ENCODE results near the gene RANBP3L. TPM values are rescaled to one million over a fixed set of nuclear protein-coding genes. Genes with fewer than 3 reads are reported as not detected.

The RANBP3L gene
- total and polyA plus RNA-seq, 9 of the 15 experiments (the other 6 are each of a cell fraction or from before 2014, with no cell fraction given) = 0.01 to 0.06 TPM; not detected in 7

- TF ChIP-seq RFX1 (IDR thresholded peaks at IDR 0.05) = no peak
- no peak for TF ChIP-seq NCOA6 (IDR thresholded peaks at IDR 0.05)
- TF ChIP-seq HSF4 (CRISPR knock-in tag; IDR thresholded peaks at IDR 0.05; ENCODE audit: borderline replicate concordance) = no peak
- peak; percentile 66 for TF ChIP-seq MAFK (IDR thresholded peaks at IDR 0.05; ENCODE audit: low read length)
- TF ChIP-seq, protein P1, sequence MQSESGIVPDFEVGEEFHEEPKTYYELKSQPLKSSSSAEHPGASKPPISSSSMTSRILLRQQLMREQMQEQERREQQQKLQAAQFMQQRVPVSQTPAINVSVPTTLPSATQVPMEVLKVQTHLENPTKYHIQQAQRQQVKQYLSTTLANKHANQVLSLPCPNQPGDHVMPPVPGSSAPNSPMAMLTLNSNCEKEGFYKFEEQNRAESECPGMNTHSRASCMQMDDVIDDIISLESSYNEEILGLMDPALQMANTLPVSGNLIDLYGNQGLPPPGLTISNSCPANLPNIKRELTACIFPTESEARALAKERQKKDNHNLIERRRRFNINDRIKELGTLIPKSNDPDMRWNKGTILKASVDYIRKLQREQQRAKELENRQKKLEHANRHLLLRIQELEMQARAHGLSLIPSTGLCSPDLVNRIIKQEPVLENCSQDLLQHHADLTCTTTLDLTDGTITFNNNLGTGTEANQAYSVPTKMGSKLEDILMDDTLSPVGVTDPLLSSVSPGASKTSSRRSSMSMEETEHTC (IDR thresholded peaks at IDR 0.05) = no peak
- no peak for TF ChIP-seq KLF6 (CRISPR knock-in tag; IDR thresholded peaks at IDR 0.05; ENCODE audit: borderline replicate concordance)
- TF ChIP-seq MAZ (CRISPR knock-in tag; conservative IDR thresholded peaks at IDR 0.05 in 1 of 2, IDR thresholded peaks at IDR 0.05 in 1 of 2) = no peak
- TF ChIP-seq MAFF (IDR thresholded peaks at IDR 0.05; ENCODE audit: low read length) = peak; percentile 67
- no peak for TF ChIP-seq RBM15 (IDR thresholded peaks at IDR 0.05; ENCODE audit: insufficient read depth, low read length)
- TF ChIP-seq CHD7 (IDR thresholded peaks at IDR 0.05; ENCODE audit: low read depth, low read length) = no peak
- TF ChIP-seq, protein P2, sequence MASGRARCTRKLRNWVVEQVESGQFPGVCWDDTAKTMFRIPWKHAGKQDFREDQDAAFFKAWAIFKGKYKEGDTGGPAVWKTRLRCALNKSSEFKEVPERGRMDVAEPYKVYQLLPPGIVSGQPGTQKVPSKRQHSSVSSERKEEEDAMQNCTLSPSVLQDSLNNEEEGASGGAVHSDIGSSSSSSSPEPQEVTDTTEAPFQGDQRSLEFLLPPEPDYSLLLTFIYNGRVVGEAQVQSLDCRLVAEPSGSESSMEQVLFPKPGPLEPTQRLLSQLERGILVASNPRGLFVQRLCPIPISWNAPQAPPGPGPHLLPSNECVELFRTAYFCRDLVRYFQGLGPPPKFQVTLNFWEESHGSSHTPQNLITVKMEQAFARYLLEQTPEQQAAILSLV (tag; IDR thresholded peaks at IDR 0.05) = no peak
- TF ChIP-seq NFYB (IDR thresholded peaks at IDR 0.05; ENCODE audit: extremely low read depth, insufficient read length) = no peak
- TF ChIP-seq KDM2B (CRISPR knock-in tag; IDR thresholded peaks at IDR 0.05) = no peak
These were observed 32.2 kb downstream of the RANBP3L start (continued) for GRCh38 chr5:36269478-36269877.

All from K562 (cell line).